ENCODE measurements around the gene SFMBT1.

DNA sequence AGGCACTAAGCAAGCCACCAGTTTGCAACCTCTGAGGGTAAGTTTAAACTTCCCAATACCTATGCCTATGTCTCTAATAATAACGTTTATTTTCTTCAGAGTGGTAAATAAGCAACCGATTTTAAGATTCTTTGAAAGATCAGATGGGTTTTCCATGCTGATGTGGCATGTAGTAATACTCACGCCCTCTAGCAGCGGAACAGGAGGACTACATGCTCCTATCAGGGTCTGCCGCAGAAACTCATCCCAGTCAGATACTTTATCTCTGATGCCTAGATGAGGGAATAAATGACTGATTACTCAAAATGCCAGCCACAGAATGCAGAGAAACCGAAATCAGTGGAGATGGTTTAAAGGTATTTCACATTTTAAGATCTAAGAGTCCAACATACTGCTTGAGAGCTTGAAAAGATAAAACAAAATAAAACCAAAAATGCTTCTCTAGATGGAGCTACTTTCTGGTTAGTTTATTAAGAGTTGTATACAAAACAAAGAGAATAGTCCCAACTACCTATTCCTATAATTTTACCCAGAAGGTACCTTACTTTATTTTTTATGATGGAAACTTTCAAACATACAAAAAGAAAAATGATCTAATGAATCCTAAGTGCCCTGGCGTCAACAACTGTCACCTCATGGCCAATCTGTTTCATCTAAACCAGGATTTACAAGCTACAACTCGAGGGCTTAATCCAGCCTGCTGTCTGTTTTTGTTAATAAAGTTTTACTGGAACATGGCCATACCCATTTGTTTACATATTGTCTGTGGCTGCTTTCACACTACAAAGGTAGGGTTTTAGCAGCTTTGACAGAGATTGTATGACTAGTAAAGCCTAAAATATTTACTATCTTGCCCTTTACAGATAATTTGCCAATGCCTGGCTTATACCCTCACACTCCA lies 111.0 kb downstream of the SFMBT1 start:
- TF ChIP-seq, protein P1, sequence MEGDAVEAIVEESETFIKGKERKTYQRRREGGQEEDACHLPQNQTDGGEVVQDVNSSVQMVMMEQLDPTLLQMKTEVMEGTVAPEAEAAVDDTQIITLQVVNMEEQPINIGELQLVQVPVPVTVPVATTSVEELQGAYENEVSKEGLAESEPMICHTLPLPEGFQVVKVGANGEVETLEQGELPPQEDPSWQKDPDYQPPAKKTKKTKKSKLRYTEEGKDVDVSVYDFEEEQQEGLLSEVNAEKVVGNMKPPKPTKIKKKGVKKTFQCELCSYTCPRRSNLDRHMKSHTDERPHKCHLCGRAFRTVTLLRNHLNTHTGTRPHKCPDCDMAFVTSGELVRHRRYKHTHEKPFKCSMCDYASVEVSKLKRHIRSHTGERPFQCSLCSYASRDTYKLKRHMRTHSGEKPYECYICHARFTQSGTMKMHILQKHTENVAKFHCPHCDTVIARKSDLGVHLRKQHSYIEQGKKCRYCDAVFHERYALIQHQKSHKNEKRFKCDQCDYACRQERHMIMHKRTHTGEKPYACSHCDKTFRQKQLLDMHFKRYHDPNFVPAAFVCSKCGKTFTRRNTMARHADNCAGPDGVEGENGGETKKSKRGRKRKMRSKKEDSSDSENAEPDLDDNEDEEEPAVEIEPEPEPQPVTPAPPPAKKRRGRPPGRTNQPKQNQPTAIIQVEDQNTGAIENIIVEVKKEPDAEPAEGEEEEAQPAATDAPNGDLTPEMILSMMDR (IDR thresholded peaks at IDR 0.05 in 2 of 3, conservative IDR thresholded peaks at IDR 0.05 in 1 of 3; ENCODE audit: borderline replicate concordance in 1 of 3, insufficient read depth in 1 of 3, low read depth in 2 of 3, low read length in 2 of 3) = peak; percentile 53 to 78 (median 76); a peak in 5 of 6 replicates
- TF ChIP-seq POLR2A (IDR thresholded peaks at IDR 0.05; ENCODE audit: borderline replicate concordance, extremely low read depth, insufficient read depth, insufficient read length) = no peak
- TF ChIP-seq POLR2AphosphoS5 (IDR thresholded peaks at IDR 0.05; ENCODE audit: low read depth, low read length) = no peak
- no peak for TF ChIP-seq EZH2 (IDR thresholded peaks at IDR 0.05)
- TF ChIP-seq ZNF274 (IDR thresholded peaks at IDR 0.05; ENCODE audit: low read depth, low read length) = no peak
- no peak for TF ChIP-seq SRF (IDR thresholded peaks at IDR 0.05; ENCODE audit: low read depth)
- TF ChIP-seq, protein P2, sequence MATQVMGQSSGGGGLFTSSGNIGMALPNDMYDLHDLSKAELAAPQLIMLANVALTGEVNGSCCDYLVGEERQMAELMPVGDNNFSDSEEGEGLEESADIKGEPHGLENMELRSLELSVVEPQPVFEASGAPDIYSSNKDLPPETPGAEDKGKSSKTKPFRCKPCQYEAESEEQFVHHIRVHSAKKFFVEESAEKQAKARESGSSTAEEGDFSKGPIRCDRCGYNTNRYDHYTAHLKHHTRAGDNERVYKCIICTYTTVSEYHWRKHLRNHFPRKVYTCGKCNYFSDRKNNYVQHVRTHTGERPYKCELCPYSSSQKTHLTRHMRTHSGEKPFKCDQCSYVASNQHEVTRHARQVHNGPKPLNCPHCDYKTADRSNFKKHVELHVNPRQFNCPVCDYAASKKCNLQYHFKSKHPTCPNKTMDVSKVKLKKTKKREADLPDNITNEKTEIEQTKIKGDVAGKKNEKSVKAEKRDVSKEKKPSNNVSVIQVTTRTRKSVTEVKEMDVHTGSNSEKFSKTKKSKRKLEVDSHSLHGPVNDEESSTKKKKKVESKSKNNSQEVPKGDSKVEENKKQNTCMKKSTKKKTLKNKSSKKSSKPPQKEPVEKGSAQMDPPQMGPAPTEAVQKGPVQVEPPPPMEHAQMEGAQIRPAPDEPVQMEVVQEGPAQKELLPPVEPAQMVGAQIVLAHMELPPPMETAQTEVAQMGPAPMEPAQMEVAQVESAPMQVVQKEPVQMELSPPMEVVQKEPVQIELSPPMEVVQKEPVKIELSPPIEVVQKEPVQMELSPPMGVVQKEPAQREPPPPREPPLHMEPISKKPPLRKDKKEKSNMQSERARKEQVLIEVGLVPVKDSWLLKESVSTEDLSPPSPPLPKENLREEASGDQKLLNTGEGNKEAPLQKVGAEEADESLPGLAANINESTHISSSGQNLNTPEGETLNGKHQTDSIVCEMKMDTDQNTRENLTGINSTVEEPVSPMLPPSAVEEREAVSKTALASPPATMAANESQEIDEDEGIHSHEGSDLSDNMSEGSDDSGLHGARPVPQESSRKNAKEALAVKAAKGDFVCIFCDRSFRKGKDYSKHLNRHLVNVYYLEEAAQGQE (IDR thresholded peaks at IDR 0.05; ENCODE audit: low read depth) = no peak
- TF ChIP-seq ZFX (IDR thresholded peaks at IDR 0.05) = no peak
- TF ChIP-seq, protein P3, sequence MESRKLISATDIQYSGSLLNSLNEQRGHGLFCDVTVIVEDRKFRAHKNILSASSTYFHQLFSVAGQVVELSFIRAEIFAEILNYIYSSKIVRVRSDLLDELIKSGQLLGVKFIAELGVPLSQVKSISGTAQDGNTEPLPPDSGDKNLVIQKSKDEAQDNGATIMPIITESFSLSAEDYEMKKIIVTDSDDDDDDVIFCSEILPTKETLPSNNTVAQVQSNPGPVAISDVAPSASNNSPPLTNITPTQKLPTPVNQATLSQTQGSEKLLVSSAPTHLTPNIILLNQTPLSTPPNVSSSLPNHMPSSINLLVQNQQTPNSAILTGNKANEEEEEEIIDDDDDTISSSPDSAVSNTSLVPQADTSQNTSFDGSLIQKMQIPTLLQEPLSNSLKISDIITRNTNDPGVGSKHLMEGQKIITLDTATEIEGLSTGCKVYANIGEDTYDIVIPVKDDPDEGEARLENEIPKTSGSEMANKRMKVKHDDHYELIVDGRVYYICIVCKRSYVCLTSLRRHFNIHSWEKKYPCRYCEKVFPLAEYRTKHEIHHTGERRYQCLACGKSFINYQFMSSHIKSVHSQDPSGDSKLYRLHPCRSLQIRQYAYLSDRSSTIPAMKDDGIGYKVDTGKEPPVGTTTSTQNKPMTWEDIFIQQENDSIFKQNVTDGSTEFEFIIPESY (IDR thresholded peaks at IDR 0.05; ENCODE audit: extremely low read depth, insufficient replicate concordance, low read length) = no peak
- no peak for TF ChIP-seq EZH2phosphoT487 (IDR thresholded peaks at IDR 0.05; ENCODE audit: borderline replicate concordance)
- TF ChIP-seq JUND (IDR thresholded peaks at IDR 0.05) = no peak
- TF ChIP-seq EGR1 (IDR thresholded peaks at IDR 0.05; ENCODE audit: low read depth) = no peak
- no peak for TF ChIP-seq ELF1 (IDR thresholded peaks at IDR 0.05; ENCODE audit: borderline replicate concordance, low read depth)
- TF ChIP-seq YY1 (IDR thresholded peaks at IDR 0.05; ENCODE audit: extremely low read depth, insufficient replicate concordance, low read depth, low read length) = no peak
